B cell (primary cell): ENCODE data around the gene DRC1. TPM values are rescaled to one million over a fixed set of nuclear protein-coding genes. Genes with fewer than 3 reads are reported as not detected.

Experiments
- ATAC-seq: fragments of 200-7000 bp; cut with Tn5 transposase; one replicate; pipeline ENCODE4 v1.10.0; 2021; ENCODE audit warnings: low read depth, mild to moderate bottlenecking, moderate number of reproducible peaks, moderate library complexity
- CTCF ChIA-PET: fragments of 350-600 bp; sonication (Branson Sonifier 250); formaldehyde crosslinking; loops from one replicate; lab custom pipeline; 2021; ENCODE audit warnings: antibody characterized with exemption, inconsistent platforms; lab: Charles Lee
- POLR2A ChIA-PET: fragments of 350-600 bp; sonication (Branson Sonifier 250); formaldehyde crosslinking; loops from one replicate; lab custom pipeline; 2021; ENCODE audit warnings: antibody characterized with exemption; lab: Charles Lee
- DNase-seq: peaks from one replicate; pipeline ENCODE4 v3.0.0; 2013
- H2AFZ ChIP-seq: 2 replicates; pipeline ENCODE4 v1.6.1; 2012; ENCODE audit warnings: mild to moderate bottlenecking, low read depth, low read length; ENCODE audit not compliant: insufficient read depth, poor library complexity, severe bottlenecking
- H3K27ac ChIP-seq, 2 donors: 1 replicate in 1 of 2; 2 replicates in 1 of 2; pipeline ENCODE4 v1.5.1; 2012 to 2013; ENCODE audit warnings: low read length in 2 of 2, mild to moderate bottlenecking in 2 of 2, moderate library complexity in 1 of 2
- H3K27me3 ChIP-seq, 4 experiments: fragments of 200-600 bp in 1 of 4; sonication (generic) in 1 of 4; replicated peaks in 1 of 4; 1 replicate in 2 of 4; 2 replicates in 2 of 4; pipeline versions ENCODE4 v1.6.1 to v1.7.0; 2013 to 2016; ENCODE audit warnings: low read length in 3 of 4, mild to moderate bottlenecking in 2 of 4, mixed read lengths in 1 of 4, moderate library complexity in 1 of 4; ENCODE audit not compliant: insufficient read depth in 4 of 4, control insufficient read depth in 3 of 4; ENCODE audit errors: control extremely low read depth in 1 of 4
- H3K36me3 ChIP-seq, 2 experiments: replicated peaks in 1 of 2; 1 replicate in 1 of 2; 2 replicates in 1 of 2; pipeline versions ENCODE4 v1.6.1 to v1.7.1; 2013; ENCODE audit warnings: low read length in 1 of 2; ENCODE audit not compliant: insufficient read depth in 2 of 2, control insufficient read depth in 1 of 2; ENCODE audit errors: control extremely low read depth in 1 of 2, extremely low read depth in 1 of 2
- H3K4me1 ChIP-seq, 2 donors: fragments of 200-600 bp in 1 of 2; sonication (generic) in 1 of 2; 1 replicate in 1 of 2; 2 replicates in 1 of 2; pipeline versions ENCODE4 v1.5.1 to v1.6.1; 2013 to 2017; ENCODE audit warnings: low read length in 2 of 2; ENCODE audit not compliant: control insufficient read depth in 2 of 2, insufficient read depth in 2 of 2
- H3K4me2 ChIP-seq: replicated peaks from 2 replicates; pipeline ENCODE3; 2012; ENCODE audit warnings: mild to moderate bottlenecking, low read depth, low read length; ENCODE audit not compliant: poor library complexity, severe bottlenecking
- H3K4me3 ChIP-seq, 5 experiments: fragments of 200-600 bp in 1 of 5; sonication (generic) in 1 of 5; 1 replicate in 3 of 5; 2 replicates in 2 of 5; pipeline versions ENCODE4 v1.5.1 to v1.7.0; 2011 to 2016; ENCODE audit warnings: low read length in 4 of 5, mild to moderate bottlenecking in 4 of 5, low read depth in 2 of 5, control low read depth in 1 of 5, moderate library complexity in 1 of 5; ENCODE audit not compliant: insufficient read depth in 1 of 5; ENCODE audit errors: control extremely low read depth in 1 of 5, extremely low read depth in 1 of 5
- H3K79me2 ChIP-seq: fragments of 200-600 bp; sonication (generic); one replicate; pipeline ENCODE4 v1.6.0; 2016; ENCODE audit warnings: low read length; ENCODE audit not compliant: control insufficient read depth, insufficient read depth
- H3K9ac ChIP-seq: fragments of 200-600 bp; sonication (generic); 2 replicates; pipeline ENCODE4 v1.6.1; 2017; ENCODE audit warnings: mild to moderate bottlenecking, low read length, moderate library complexity
- H3K9me3 ChIP-seq, 3 donors: one replicate each; pipeline versions ENCODE4 v1.6.1 to v1.7.1; 2013; ENCODE audit warnings: low read length in 2 of 3; ENCODE audit not compliant: control insufficient read depth in 2 of 3, insufficient read depth in 1 of 3; ENCODE audit errors: control extremely low read depth in 1 of 3
- H4K20me1 ChIP-seq: 2 replicates; pipeline ENCODE4 v1.6.0; 2012; ENCODE audit warnings: mild to moderate bottlenecking, low read length; ENCODE audit not compliant: insufficient read depth, control insufficient read depth, poor library complexity, severe bottlenecking
- H3K27ac Mint-ChIP-seq: one replicate; pipeline ENCODE4 v1.8.0; 2021; ENCODE audit warnings: mixed read lengths
- H3K27me3 Mint-ChIP-seq: one replicate; pipeline ENCODE4 v1.8.0; 2021; ENCODE audit warnings: mixed read lengths
- H3K4me1 Mint-ChIP-seq: one replicate; pipeline ENCODE4 v1.8.0; 2021; ENCODE audit warnings: mixed read lengths
- H3K4me3 Mint-ChIP-seq: one replicate; pipeline ENCODE4 v1.8.0; 2021; ENCODE audit warnings: mixed read lengths
- H3K9me3 Mint-ChIP-seq: one replicate; pipeline ENCODE4 v1.8.0; 2022; ENCODE audit warnings: mixed read lengths; ENCODE audit not compliant: insufficient read depth
- EZH2 ChIP-seq: IDR thresholded peaks from 2 replicates; pipeline ENCODE4 v1.6.1; 2012; ENCODE audit warnings: borderline replicate concordance, low read depth, mild to moderate bottlenecking, moderate library complexity, low read length; ENCODE audit not compliant: insufficient read depth, poor library complexity, severe bottlenecking
- WGBS: methylation state at CpG from one replicate; pipeline ENCODE4 v1.1.5; 2013; ENCODE audit warnings: missing lambda C conversion rate; ENCODE audit not compliant: insufficient coverage; 5-methylcytosine and 5-hydroxymethylcytosine counted together
- intact Hi-C: fragments of 100-400 bp; cut with micrococcal nuclease; formaldehyde crosslinking; loops from one replicate; pipeline ENCODE4 v1.10.0; 2022
- polyA plus RNA-seq: library from polyadenylated mRNA; depleted of rRNA; stranded (reverse); fragments of >200 nt; gene quantifications from 2 replicates; pipeline ENCODE4 v1.2.3, GENCODE V29; 2012
- total RNA-seq, 2 donors: library from RNA; stranded (reverse); fragments of 120-200 nt in 1 of 2; gene quantifications; 1 replicate in 1 of 2; 2 replicates in 1 of 2; pipeline versions ENCODE4 v1.2.3 to v1.2.4, GENCODE V29; 2013 to 2022
- TF ChIP-seq, protein P1 (sequence below): fragments of 200-600 bp; IDR thresholded peaks from one replicate; pipeline ENCODE4 v1.8.0; 2022; ENCODE audit warnings: antibody characterized with exemption, mild to moderate bottlenecking

Gene DRC1
- total and polyA plus RNA-seq, 2 donors (not counting 1 experiment from before 2014, with no cell fraction given) = not detected

DNA sequence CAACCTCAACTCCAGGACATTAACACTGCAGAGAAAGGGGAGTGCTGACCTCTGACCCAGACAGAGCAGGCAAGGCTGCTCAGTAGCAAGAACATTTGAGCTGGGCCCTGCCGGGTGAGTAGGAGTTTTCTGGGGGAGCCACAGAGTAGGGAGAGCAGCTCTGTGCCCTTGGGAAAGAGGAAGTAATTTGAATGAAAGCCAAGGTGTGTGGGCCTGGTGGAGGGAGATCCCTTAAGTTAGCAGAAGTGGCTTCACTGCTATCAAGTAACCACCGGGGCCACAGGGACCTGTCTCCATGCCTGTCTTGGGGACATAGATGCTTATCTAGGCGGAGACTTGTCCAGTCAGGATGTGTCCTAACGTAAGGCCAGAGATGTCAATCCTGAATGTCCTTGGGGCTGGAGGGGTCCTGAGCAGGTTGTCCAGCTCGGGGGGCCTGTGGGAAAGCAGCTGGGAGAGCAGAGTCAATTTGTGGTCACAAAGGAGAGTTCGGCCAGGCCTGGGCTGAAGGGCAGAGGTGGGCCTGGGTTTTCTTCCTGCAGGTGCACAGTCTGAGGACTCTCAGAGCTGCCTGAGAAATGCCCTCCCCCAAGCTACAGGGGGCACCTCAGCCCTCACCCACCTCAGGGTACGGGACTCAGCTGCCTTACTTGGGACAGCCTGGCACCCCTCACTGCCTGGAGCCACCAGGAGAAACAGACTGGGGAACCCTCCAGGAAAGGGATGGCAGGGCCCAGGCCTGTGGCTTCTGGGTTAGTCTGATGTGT lies 91.2 kb downstream of the DRC1 start:
- Histone ChIP-seq H3K27me3 (no peaks in the 10 kb centered on the region), H3K4me3 (no peak overlapping the region), H2AFZ (no peak overlapping the region), H3K9me3 (no peaks in the 10 kb centered on the region), H3K79me2 (no peaks in the 10 kb centered on the region), H3K4me1 (no peaks in the 10 kb centered on the region), H4K20me1 (no peaks in the 10 kb centered on the region), H3K36me3 (no peaks in the 10 kb centered on the region), H3K27ac (no peak overlapping the region), H3K4me2 (no peak overlapping the region), H3K9ac (no peak overlapping the region)
- H3K27ac Mint-ChIP-seq = no peak overlapping the region
- POLR2A ChIA-PET = no interaction called here
- CTCF ChIA-PET = no interaction called here
- TF ChIP-seq, protein P1, sequence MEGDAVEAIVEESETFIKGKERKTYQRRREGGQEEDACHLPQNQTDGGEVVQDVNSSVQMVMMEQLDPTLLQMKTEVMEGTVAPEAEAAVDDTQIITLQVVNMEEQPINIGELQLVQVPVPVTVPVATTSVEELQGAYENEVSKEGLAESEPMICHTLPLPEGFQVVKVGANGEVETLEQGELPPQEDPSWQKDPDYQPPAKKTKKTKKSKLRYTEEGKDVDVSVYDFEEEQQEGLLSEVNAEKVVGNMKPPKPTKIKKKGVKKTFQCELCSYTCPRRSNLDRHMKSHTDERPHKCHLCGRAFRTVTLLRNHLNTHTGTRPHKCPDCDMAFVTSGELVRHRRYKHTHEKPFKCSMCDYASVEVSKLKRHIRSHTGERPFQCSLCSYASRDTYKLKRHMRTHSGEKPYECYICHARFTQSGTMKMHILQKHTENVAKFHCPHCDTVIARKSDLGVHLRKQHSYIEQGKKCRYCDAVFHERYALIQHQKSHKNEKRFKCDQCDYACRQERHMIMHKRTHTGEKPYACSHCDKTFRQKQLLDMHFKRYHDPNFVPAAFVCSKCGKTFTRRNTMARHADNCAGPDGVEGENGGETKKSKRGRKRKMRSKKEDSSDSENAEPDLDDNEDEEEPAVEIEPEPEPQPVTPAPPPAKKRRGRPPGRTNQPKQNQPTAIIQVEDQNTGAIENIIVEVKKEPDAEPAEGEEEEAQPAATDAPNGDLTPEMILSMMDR = no peak
- TF ChIP-seq EZH2 = no peak
- H3K4me1 Mint-ChIP-seq = peaks cover 2% of the 10 kb centered on the region
- H3K27me3 Mint-ChIP-seq = peaks cover 10% of the 10 kb centered on the region
- H3K9me3 Mint-ChIP-seq = no peaks in the 10 kb centered on the region
- H3K4me3 Mint-ChIP-seq = no peak overlapping the region
- no peak for DNase-seq
- WGBS = 65% methylated on average over 6 of the region's 7 CpGs
- ATAC-seq = no peak
- intact Hi-C loops = no loop called here

DNA sequence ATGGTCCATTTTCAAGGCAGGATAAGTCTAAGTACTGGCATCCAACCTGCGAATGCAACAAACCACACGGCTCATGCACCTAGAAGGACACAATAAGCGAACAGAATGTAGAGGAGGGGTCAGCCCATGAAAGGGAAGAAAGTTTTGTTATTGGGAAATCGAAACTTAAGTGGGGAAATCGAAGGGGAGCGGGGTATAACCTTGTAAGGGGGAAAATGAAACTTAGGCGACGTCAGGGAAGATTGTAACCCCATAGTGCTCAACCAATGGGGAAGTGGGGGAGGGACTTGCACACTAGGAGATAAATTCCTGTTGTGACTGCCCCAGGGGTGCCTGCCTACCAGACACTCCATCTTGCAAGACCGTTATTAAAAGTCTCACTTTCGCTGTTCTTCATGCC lies 91.8 kb downstream of the DRC1 start:
- DNase-seq = no peak
- H3K79me2 ChIP-seq = no peaks in the 10 kb centered on the region
- ChIA-PET POLR2A (no interaction called here), CTCF (no interaction called here)
- no peak overlapping the region for H3K9ac ChIP-seq
- H3K27ac ChIP-seq = no peak overlapping the region
- H3K36me3 ChIP-seq = no peaks in the 10 kb centered on the region
- H3K4me3 ChIP-seq = no peak overlapping the region
- no peak for ATAC-seq
- H3K27ac Mint-ChIP-seq = no peak overlapping the region
- H3K4me3 Mint-ChIP-seq = no peak overlapping the region
- H3K27me3 ChIP-seq = no peaks in the 10 kb centered on the region
- peaks cover 11% of the 10 kb centered on the region for H3K27me3 Mint-ChIP-seq
- WGBS = 89% methylated on average over 8 of the region's 10 CpGs
- H3K9me3 ChIP-seq = no peaks in the 10 kb centered on the region
- no peak for TF ChIP-seq EZH2
- TF ChIP-seq, protein P1 = no peak
- no peak overlapping the region for H3K4me2 ChIP-seq
- intact Hi-C loops = no loop called here
- H3K9me3 Mint-ChIP-seq = no peaks in the 10 kb centered on the region
- H3K4me1 Mint-ChIP-seq = peaks cover 2% of the 10 kb centered on the region
- no peak overlapping the region for H2AFZ ChIP-seq
- H4K20me1 ChIP-seq = no peaks in the 10 kb centered on the region
- H3K4me1 ChIP-seq = no peaks in the 10 kb centered on the region
